Transverse colon (tissue), 3 donors: ENCODE results near the gene IGLL5.

Source experiments
- CTCF ChIP-seq, 5 experiments: fragments of 200-600 bp in 3 of 5; fragments of 450-650 bp in 2 of 5; sonication (generic) in 3 of 5; IDR thresholded peaks; 1 replicate in 2 of 5; 2 replicates in 3 of 5; pipeline ENCODE4 v1.5.1; 2016 to 2017; ENCODE audit warnings: antibody characterized with exemption in 5 of 5, inconsistent platforms in 3 of 5, mild to moderate bottlenecking in 2 of 5, moderate library complexity in 1 of 5
- EP300 ChIP-seq: sonication (generic); formaldehyde crosslinking; IDR thresholded peaks from one replicate; pipeline ENCODE4 v1.6.1; 2017; ENCODE audit warnings: antibody characterized with exemption, low read depth
- POLR2A ChIP-seq: fragments of 450-650 bp; IDR thresholded peaks from one replicate; pipeline ENCODE4 v1.6.1; 2016; ENCODE audit warnings: antibody characterized with exemption, mild to moderate bottlenecking, moderate library complexity

DNA sequence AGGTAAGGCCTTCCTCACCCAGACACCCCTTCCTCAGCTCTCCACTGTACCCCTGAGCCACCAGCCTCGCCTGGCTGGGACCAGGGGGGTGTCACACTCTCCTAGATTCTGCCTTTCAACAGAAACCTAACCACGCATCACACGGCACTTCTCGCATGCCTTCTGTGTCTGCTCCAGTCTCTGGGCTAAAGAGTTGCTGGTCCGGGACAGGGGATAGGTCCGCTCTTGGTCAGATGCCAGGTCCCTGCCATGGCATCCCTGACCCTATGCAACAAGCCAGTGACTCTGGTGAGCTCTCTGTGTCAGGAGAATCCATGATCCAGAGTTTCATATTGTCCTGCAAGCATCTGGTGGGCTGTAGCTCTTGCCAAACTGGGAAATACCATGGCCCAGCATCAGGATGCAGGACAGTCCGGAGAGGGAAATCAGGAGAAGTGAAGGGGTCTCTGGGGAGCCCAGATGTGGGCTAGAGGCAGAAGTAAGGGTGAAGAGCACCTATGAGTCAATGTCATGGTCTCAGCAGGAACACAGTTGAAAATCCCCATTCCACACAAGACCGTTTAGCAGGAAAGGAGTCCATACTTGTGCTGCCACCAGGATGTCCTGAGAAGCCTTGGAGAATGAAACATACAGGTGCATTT lies 14.1 kb downstream of the IGLL5 start:
- TF ChIP-seq POLR2A (no peak), CTCF (IDR thresholded peaks at IDR 0.05) (no peak), EP300 (no peak)
